Temporal lobe (tissue), 1 donor: Measurements from ENCODE around the gene POLA2. TPM values are rescaled to one million over a fixed set of nuclear protein-coding genes. Genes with fewer than 3 reads are reported as not detected.

Experiments used
- total RNA-seq: library from RNA; depleted of rRNA; stranded (reverse); fragments of >200 nt; gene quantifications from one replicate; pipeline ENCODE4 v1.2.3, GENCODE V29; 2014

Gene POLA2
- total RNA-seq, 1 donor from 2014 or later = 2.7 TPM

Other genes starting within 250 kb of the POLA2 start
- gene ARL2, start 247.8 kb upstream of the POLA2 start, total RNA-seq = 47.0 TPM
- 11.8 TPM for gene SNX15, start 234.5 kb upstream of the POLA2 start, total RNA-seq
- gene SAC3D1, start 220.8 kb upstream of the POLA2 start, total RNA-seq = 3.0 TPM
- gene NAALADL1, start 203.4 kb upstream of the POLA2 start, total RNA-seq = 1.5 TPM
- 2.0 TPM for gene CDCA5, start 177.9 kb upstream of the POLA2 start, total RNA-seq
- 14.0 TPM for gene ZFPL1, start 177.7 kb upstream of the POLA2 start, total RNA-seq
- gene VPS51, start 165.7 kb upstream of the POLA2 start, total RNA-seq = 161 TPM
- 34.7 TPM for gene TM7SF2, start 150.1 kb upstream of the POLA2 start, total RNA-seq
- 2.5 TPM for gene ZNHIT2, start 144.3 kb upstream of the POLA2 start, total RNA-seq
- 217 TPM for gene FAU, start 139.8 kb upstream of the POLA2 start, total RNA-seq
- gene MRPL49, start 139.6 kb upstream of the POLA2 start, total RNA-seq = 27.0 TPM
- gene SYVN1, start 127.4 kb upstream of the POLA2 start, total RNA-seq = 7.4 TPM
- not detected for gene SPDYC, start 91.7 kb upstream of the POLA2 start, total RNA-seq
- 52.4 TPM for gene CAPN1, start 80.0 kb upstream of the POLA2 start, total RNA-seq
- 2.7 TPM for gene CDC42EP2, start 52.9 kb downstream of the POLA2 start, total RNA-seq
- 25.3 TPM for gene DPF2, start 71.9 kb downstream of the POLA2 start, total RNA-seq
- 3.0 TPM for gene TIGD3, start 92.8 kb downstream of the POLA2 start, total RNA-seq
- 0.74 TPM for gene SLC25A45, start 120.7 kb downstream of the POLA2 start, total RNA-seq
- 6.9 TPM for gene FRMD8, start 124.7 kb downstream of the POLA2 start, total RNA-seq
- gene NEAT1, start 160.8 kb downstream of the POLA2 start, total RNA-seq = 8.4 TPM
- 8,183 TPM for gene MALAT1, start 237.1 kb downstream of the POLA2 start, total RNA-seq